ENCODE measurements around the gene CST6. TPM values are rescaled to one million over a fixed set of nuclear protein-coding genes. Genes with fewer than 3 reads are reported as not detected.
A peak's percentile ranks its signal among the peaks of the same experiment; 100 is the strongest.

Gene CST6
- total and polyA plus RNA-seq, 2 of the 13 experiments (the other 11 are each of a cell fraction or from before 2014, with no cell fraction given): not detected

GRCh38 chr11:66001942-66002647, 9.7 kb upstream of the CST6 start, which contains the start of the genes BANF1 and EIF1AD (continued):
- TF ChIP-seq UBTF (CRISPR knock-in tag; IDR thresholded peaks at IDR 0.05) (peak; percentile 92), ZNF501 (CRISPR knock-in tag; IDR thresholded peaks at IDR 0.05) (peak; percentile 100), ZNF546 (CRISPR knock-in tag; conservative IDR thresholded peaks at IDR 0.05) (peak; percentile 90; the same call in 1 of the 2 replicates), HDAC2 (CRISPR knock-in tag; IDR thresholded peaks at IDR 0.05) (peak; percentile 85), PITX1 (CRISPR knock-in tag; IDR thresholded peaks at IDR 0.05) (peak; percentile 87), USF2 (IDR thresholded peaks at IDR 0.05; ENCODE audit: low read depth, low read length) (no peak), USF2 (CRISPR knock-in tag; IDR thresholded peaks at IDR 0.05; ENCODE audit: borderline replicate concordance) (no peak), ZNF674 (CRISPR knock-in tag; IDR thresholded peaks at IDR 0.05; ENCODE audit: low read depth) (peak; percentile 67; the same call in 1 of the 2 replicates), ZBTB7B (CRISPR knock-in tag; IDR thresholded peaks at IDR 0.05) (0 out of 2 replicates have a peak, but pooled peaks have one; percentile 62), REL (CRISPR knock-in tag; conservative IDR thresholded peaks at IDR 0.05) (no peak), ZNF318 (CRISPR knock-in tag; IDR thresholded peaks at IDR 0.05) (no peak), ZNF234 (CRISPR knock-in tag; conservative IDR thresholded peaks at IDR 0.05) (peak; percentile 73), SNRNP70 (IDR thresholded peaks at IDR 0.05; ENCODE audit: low read depth, low read length) (no peak), ZIK1 (CRISPR knock-in tag; IDR thresholded peaks at IDR 0.05; ENCODE audit: borderline replicate concordance, low read depth) (peak; percentile 76; the same call in 1 of the 2 replicates), EED (CRISPR knock-in tag; IDR thresholded peaks at IDR 0.05) (peak; percentile 67; the same call in 1 of the 2 replicates), YY1 (IDR thresholded peaks at IDR 0.05; ENCODE audit: insufficient read depth, insufficient replicate concordance, low read depth, low read length) (peak; percentile 83), ATM (IDR thresholded peaks at IDR 0.05; ENCODE audit: borderline replicate concordance) (no peak)

All from HepG2 (cell line).